ENCODE data around the gene CES4A.

Gene CES4A

DNA sequence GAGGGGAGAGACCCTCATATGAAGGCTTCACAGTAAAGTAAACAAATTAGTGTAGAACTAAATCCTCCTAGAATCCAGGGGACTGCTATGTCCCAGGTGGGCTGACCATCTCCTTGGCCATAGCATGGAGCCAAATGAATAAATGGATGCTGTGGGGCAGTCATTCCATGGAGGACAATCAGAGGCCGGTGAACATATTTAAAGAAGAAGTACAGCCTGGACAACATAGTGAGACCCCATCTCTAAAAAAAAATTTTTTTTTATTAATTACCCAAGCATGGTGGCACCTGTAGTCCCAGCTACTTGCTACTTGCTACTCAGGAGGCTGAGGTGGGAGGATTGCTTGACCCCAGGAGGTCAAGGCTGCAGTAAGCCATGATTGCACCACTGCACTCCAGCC, 35.3 kb downstream of the CES4A start:
- H3K4me1 ChIP-seq (ENCODE audit: insufficient read depth, low read length) = peaks cover 3% of the 10 kb centered on the region
- H2AFZ ChIP-seq (ENCODE audit: low read depth, low read length) = no peak overlapping the region
- H3K9me3 ChIP-seq (ENCODE audit: low read length) = no peaks in the 10 kb centered on the region

DNA sequence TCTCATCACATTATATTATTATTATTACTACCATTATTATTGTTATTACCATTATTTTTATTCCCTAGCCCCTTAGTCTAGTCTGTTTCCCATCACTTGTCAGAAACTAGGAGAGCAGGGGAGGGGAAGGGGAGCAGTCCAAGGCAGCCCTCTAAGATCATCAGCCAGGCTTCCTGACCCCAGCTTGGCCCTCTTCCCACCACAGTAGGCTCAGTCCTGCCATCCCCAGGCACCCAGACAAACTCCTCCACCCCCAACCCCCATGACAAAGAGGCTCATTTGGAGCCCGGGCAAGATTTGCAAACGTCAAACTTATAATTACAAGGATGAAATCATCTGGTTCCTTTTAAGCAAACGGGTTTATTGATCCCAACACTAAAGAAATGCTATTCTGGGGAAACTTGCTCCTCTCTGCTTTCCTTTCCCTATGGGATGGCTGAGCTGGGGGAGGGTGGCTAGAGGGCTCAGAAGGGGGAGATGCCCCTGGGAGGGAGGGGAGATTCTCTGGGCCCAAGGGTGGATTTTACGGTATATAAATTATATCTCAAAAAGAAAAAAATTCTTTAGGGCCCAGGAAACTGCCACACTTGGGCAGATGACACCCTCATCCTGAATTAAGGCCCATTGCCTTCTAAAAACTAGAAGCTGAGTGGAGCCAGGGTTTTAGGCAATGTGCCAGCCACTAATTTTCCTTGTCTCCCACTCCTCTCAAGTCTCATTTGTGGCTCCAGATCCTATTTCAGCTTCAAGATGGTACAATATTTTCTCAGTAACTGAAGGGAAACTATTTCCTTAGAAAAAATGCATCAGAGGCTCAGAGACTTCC, 36.2 kb downstream of the CES4A start:
- Histone ChIP-seq H2AFZ (ENCODE audit: low read depth, low read length) (no peak overlapping the region), H3K4me1 (ENCODE audit: insufficient read depth, low read length) (peaks cover 3% of the 10 kb centered on the region), H3K36me3 (ENCODE audit: insufficient read depth, low read length) (no peaks in the 10 kb centered on the region), H3K9me3 (ENCODE audit: low read length) (no peaks in the 10 kb centered on the region), H3K27me3 (ENCODE audit: insufficient read depth, low read length) (no peaks in the 10 kb centered on the region), H3K4me3 (ENCODE audit: low read length) (no peak overlapping the region)

More for the DNA sequence above, 35.3 kb downstream of the CES4A start:
- no peaks in the 10 kb centered on the region for H3K36me3 ChIP-seq (ENCODE audit: insufficient read depth, low read length)
- H3K27me3 ChIP-seq (ENCODE audit: insufficient read depth, low read length) = no peaks in the 10 kb centered on the region
- no peak overlapping the region for H3K4me3 ChIP-seq (ENCODE audit: low read length)

- H2AFZ ChIP-seq (ENCODE audit: low read depth, low read length) = no peak overlapping the region
- no peaks in the 10 kb centered on the region for H3K27me3 ChIP-seq (ENCODE audit: insufficient read depth, low read length)
- H3K36me3 ChIP-seq (ENCODE audit: insufficient read depth, low read length) = no peaks in the 10 kb centered on the region
- H3K4me1 ChIP-seq (ENCODE audit: insufficient read depth, low read length) = peaks cover 5% of the 10 kb centered on the region
- H3K9me3 ChIP-seq (ENCODE audit: low read length) = no peaks in the 10 kb centered on the region
- H3K4me3 ChIP-seq (ENCODE audit: low read length) = no peak overlapping the region
Measured at GRCh38 chr16:67025210-67025550, 36.8 kb downstream of the CES4A start.

DNA sequence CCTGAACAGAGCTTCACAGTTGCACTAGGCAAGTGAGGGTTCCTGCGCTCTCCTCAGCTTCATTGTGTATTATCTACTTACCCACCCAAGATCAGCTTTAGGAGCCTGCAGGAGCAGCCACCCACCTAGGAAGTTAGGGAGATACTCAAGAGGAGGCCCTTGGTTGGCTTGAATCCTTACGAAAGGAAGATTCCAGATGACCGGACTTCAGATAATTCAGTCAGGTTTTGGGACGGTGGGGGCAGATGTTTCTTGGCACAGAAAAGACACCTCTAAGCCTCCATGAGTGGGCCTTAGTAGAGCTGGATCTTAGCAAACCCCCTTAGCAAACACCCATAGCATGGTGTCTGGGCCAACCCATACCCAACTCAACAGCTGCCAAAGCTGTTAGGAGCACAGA, 38.2 kb downstream of the CES4A start:
- H3K4me1 ChIP-seq (ENCODE audit: insufficient read depth, low read length) = peaks cover 12% of the 10 kb centered on the region
- H3K36me3 ChIP-seq (ENCODE audit: insufficient read depth, low read length) = peaks cover 6% of the 10 kb centered on the region
- no peak overlapping the region for H3K4me3 ChIP-seq (ENCODE audit: low read length)
- no peaks in the 10 kb centered on the region for H3K27me3 ChIP-seq (ENCODE audit: insufficient read depth, low read length)
- H2AFZ ChIP-seq (ENCODE audit: low read depth, low read length) = no peak overlapping the region
- H3K9me3 ChIP-seq (ENCODE audit: low read length) = no peaks in the 10 kb centered on the region

- no peaks in the 10 kb centered on the region for H3K27me3 ChIP-seq (ENCODE audit: insufficient read depth, low read length)
- no peaks in the 10 kb centered on the region for H3K9me3 ChIP-seq (ENCODE audit: low read length)
- H2AFZ ChIP-seq (ENCODE audit: low read depth, low read length) = no peak overlapping the region
- peaks cover 12% of the 10 kb centered on the region for H3K4me1 ChIP-seq (ENCODE audit: insufficient read depth, low read length)
- peaks cover 10% of the 10 kb centered on the region for H3K36me3 ChIP-seq (ENCODE audit: insufficient read depth, low read length)
- no peak overlapping the region for H3K4me3 ChIP-seq (ENCODE audit: low read length)
Measured at GRCh38 chr16:67027046-67027445, 38.7 kb downstream of the CES4A start.

DNA sequence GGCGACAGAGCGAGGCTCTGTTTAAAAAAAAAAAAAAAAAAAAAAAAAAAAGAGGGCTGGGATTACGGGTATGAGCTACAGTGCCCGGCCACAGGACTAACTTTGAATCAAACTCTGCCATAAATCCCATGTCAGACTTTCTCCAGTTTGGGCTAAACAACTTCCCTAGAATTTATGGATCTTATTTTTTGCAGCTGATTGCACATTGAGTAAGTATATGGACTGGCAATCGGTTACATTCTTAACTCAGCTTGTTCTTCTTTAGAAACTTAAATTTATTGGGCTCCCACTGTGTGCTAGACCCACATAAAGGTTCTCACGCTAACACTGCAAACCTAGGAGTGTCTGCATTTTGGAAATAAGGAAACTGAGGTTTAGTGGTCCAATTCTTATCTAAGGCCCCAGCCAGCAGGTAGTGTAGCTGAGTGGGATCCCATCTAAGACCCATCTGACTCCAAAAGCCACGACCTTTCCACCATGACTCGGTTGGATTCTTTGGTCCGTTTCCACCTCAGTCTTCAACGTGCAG, 39.8 kb downstream of the CES4A start:
- peak overlapping the region; percentile 91 for H3K4me3 ChIP-seq (ENCODE audit: low read length)
- H2AFZ ChIP-seq (ENCODE audit: low read depth, low read length) = peak overlapping the region; percentile 73
- peaks cover 1% of the 10 kb centered on the region for H3K9me3 ChIP-seq (ENCODE audit: low read length)
- peaks cover 12% of the 10 kb centered on the region for H3K4me1 ChIP-seq (ENCODE audit: insufficient read depth, low read length)
- H3K27me3 ChIP-seq (ENCODE audit: insufficient read depth, low read length) = no peaks in the 10 kb centered on the region
- H3K36me3 ChIP-seq (ENCODE audit: insufficient read depth, low read length) = peaks cover 21% of the 10 kb centered on the region

DNA sequence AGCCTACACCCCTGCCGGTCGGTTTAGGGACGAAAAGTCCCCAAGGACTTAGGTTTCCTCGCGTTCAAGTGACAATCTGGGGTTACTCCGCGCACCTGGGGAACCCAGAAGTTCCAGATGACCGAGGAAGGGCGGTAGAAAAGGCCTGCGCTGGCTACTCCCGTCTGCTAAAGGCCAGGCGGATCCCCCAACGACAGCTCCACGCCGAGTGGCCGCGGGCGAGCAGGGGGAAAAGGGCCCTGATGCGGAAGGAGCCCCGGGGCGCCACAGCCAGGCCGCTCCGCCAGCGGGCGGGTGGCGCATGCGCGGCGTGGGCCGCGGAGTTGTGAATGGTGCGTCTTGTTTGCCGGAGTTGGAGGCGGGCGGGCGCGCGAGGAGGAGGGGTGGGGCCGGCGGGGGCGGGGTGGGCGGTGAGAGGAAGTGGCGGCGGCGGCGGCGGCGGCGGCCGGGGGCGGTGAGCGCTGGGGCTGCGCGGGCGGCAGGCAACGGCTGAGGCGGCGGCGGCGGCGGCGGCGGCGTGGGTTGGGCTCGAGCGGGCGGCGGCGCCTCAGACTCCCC, 40.4 kb downstream of the CES4A start, which contains the start of gene CBFB:
CBFB (plus strand) TSS at position 454 of the 558 bp plus-strand sequence. CDS start 259 bp downstream, outside the sequence.
- H3K27me3 ChIP-seq (ENCODE audit: insufficient read depth, low read length) = no peaks in the 10 kb centered on the region
- peaks cover 12% of the 10 kb centered on the region for H3K4me1 ChIP-seq (ENCODE audit: insufficient read depth, low read length)

DNA sequence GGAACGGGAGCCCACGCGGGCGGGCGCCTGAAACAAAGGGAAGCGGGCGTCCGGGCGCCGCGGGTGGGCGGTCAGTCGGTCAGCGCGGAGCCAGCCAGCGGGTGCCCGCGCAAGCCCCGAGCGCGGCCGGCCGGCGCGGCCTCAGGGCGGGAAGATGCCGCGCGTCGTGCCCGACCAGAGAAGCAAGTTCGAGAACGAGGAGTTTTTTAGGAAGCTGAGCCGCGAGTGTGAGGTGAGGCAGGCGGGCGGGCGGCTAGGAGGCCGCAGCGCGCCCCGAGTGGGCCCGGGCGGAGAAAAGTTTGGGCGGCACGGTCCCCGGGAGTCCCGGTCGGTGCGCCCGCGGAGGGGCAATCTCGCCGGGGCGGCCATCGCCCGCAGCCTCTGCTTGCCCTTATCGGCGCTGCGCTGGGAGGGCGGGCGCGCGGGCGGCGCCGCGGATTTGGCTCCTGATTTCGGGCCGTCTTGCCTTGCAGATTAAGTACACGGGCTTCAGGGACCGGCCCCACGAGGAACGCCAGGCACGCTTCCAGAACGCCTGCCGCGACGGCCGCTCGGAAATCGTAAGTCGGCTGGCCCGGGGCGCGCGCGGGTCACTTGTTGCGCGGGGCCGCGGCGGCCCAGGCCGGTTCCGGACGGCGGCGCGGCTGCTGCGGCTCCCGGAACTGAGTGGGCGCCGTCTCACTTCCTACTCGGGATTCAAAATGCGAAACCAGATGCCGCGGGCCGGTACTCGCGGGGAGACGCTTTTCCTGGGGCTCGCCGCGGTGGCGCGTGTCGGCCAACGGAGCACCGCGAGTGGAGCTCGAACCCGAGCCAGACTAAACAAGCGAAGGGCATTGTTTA, 41.1 kb downstream of the CES4A start:
- Histone ChIP-seq H3K4me1 (ENCODE audit: insufficient read depth, low read length) (peaks cover 12% of the 10 kb centered on the region), H3K27me3 (ENCODE audit: insufficient read depth, low read length) (no peaks in the 10 kb centered on the region), H3K36me3 (ENCODE audit: insufficient read depth, low read length) (peaks cover 26% of the 10 kb centered on the region), H3K4me3 (ENCODE audit: low read length) (peak overlapping the region; percentile 77), H2AFZ (ENCODE audit: low read depth, low read length) (peak overlapping the region; percentile 88), H3K9me3 (ENCODE audit: low read length) (peaks cover 2% of the 10 kb centered on the region)

More for the DNA sequence above, 40.4 kb downstream of the CES4A start, which contains the start of gene CBFB:
- H2AFZ ChIP-seq (ENCODE audit: low read depth, low read length) = peak within 1 kb of the TSS; percentile 88
- peaks cover 2% of the 10 kb centered on the region for H3K9me3 ChIP-seq (ENCODE audit: low read length)
- H3K36me3 ChIP-seq (ENCODE audit: insufficient read depth, low read length) = peaks cover 22% of the 10 kb centered on the region
- H3K4me3 ChIP-seq (ENCODE audit: low read length) = peak within 1 kb of the TSS; percentile 91

GRCh38 chr16:67030221-67030962, 42.0 kb downstream of the CES4A start:
- Histone ChIP-seq H3K36me3 (ENCODE audit: insufficient read depth, low read length) (peaks cover 32% of the 10 kb centered on the region), H3K9me3 (ENCODE audit: low read length) (peaks cover 2% of the 10 kb centered on the region), H2AFZ (ENCODE audit: low read depth, low read length) (peak overlapping the region; percentile 88), H3K4me3 (ENCODE audit: low read length) (peak overlapping the region; percentile 77), H3K27me3 (ENCODE audit: insufficient read depth, low read length) (no peaks in the 10 kb centered on the region), H3K4me1 (ENCODE audit: insufficient read depth, low read length) (peaks cover 12% of the 10 kb centered on the region)

GRCh38 chr16:67034487-67034886, 46.1 kb downstream of the CES4A start:
- H3K4me1 ChIP-seq (ENCODE audit: insufficient read depth, low read length) = peaks cover 14% of the 10 kb centered on the region
- H3K4me3 ChIP-seq (ENCODE audit: low read length) = no peak overlapping the region
- H3K27me3 ChIP-seq (ENCODE audit: insufficient read depth, low read length) = no peaks in the 10 kb centered on the region
- H3K36me3 ChIP-seq (ENCODE audit: insufficient read depth, low read length) = peaks cover 45% of the 10 kb centered on the region
- H3K9me3 ChIP-seq (ENCODE audit: low read length) = peaks cover 2% of the 10 kb centered on the region
- no peak overlapping the region for H2AFZ ChIP-seq (ENCODE audit: low read depth, low read length)

DNA sequence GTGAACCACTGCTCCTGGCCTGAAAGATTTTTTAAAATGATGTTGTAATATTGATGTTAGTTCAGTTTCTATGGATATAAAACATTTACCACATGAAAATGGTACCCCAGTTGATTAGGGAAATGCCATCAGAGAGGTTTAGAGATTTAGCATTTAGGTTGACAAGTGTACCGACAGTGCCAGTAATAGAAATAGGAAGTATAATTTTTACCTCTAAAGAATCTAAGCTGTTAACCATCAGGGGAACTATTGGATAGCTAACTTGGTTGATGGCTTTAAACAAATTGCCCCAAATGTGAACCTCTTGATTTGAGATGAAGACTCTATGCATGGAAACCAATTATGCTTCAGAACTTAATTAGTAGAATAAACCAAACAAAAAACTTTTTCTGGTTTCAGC, 47.0 kb downstream of the CES4A start:
- H3K4me1 ChIP-seq (ENCODE audit: insufficient read depth, low read length) = peaks cover 10% of the 10 kb centered on the region
- H3K4me3 ChIP-seq (ENCODE audit: low read length) = no peak overlapping the region
- peaks cover 47% of the 10 kb centered on the region for H3K36me3 ChIP-seq (ENCODE audit: insufficient read depth, low read length)
- no peaks in the 10 kb centered on the region for H3K27me3 ChIP-seq (ENCODE audit: insufficient read depth, low read length)
- H2AFZ ChIP-seq (ENCODE audit: low read depth, low read length) = no peak overlapping the region
- peaks cover 2% of the 10 kb centered on the region for H3K9me3 ChIP-seq (ENCODE audit: low read length)

- peaks cover 45% of the 10 kb centered on the region for H3K36me3 ChIP-seq (ENCODE audit: insufficient read depth, low read length)
- no peaks in the 10 kb centered on the region for H3K27me3 ChIP-seq (ENCODE audit: insufficient read depth, low read length)
- H2AFZ ChIP-seq (ENCODE audit: low read depth, low read length) = no peak overlapping the region
- peaks cover 7% of the 10 kb centered on the region for H3K4me1 ChIP-seq (ENCODE audit: insufficient read depth, low read length)
- no peak overlapping the region for H3K4me3 ChIP-seq (ENCODE audit: low read length)
- peaks cover 2% of the 10 kb centered on the region for H3K9me3 ChIP-seq (ENCODE audit: low read length)
Measured at GRCh38 chr16:67036323-67036741, 47.9 kb downstream of the CES4A start.
